Activated CD8-positive, alpha-beta memory T cell treated with anti-CD3 and anti-CD28 coated beads for 4 hours (primary cell): ENCODE data around the gene ZNF362.
"Not testable (repeated sequence)": the region's sequence is repeated elsewhere in the genome, so short reads cannot be mapped to it uniquely, and the experiment has no call there.

ENCODE experiments used
- DNase-seq, 2 donors: peaks; one replicate each; pipeline ENCODE4 v3.0.0-alpha.2; 2020; ENCODE audit warnings: low read depth in 2 of 2

ZNF362 gene, protein sequence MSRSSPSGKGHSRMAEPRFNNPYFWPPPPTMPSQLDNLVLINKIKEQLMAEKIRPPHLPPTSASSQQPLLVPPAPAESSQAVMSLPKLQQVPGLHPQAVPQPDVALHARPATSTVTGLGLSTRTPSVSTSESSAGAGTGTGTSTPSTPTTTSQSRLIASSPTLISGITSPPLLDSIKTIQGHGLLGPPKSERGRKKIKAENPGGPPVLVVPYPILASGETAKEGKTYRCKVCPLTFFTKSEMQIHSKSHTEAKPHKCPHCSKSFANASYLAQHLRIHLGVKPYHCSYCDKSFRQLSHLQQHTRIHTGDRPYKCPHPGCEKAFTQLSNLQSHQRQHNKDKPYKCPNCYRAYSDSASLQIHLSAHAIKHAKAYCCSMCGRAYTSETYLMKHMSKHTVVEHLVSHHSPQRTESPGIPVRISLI

DNA sequence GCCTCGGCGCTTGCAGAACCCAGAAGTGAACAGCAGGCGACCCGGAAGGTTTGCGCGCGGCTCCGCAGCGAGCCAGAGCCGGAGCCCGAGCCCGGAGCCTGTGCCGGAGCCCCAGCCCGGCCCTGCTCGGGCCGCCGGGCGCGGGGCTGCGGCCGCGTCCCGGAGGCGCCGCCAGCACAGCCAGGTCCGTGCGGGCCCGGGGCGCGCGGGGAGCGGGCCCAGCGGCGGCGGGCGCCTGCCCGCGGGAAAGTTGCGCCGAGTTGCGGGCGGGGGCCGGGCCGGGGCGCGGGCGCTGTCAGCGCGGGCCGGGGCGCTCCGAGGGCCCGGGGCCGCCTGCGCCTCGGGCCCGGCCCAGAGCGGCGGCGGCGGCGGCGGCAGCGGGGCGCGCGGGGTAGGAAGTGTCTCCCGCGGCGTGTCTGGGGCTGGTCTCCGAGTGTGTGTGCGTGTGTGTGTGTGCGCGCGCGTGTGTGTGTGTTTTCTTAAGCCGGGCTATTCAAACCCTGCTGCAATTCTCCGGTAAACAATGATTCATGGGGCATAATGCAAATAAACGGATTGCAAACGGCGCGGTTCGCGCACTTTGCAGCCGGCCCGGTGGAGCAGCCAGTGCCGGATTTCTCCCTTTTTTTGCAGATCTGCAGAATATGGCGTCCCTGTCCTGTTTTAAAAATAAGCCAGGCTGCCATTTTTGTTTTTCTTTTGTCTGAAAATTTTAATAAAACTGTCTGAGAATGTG is at the start of gene ZNF362:
TSS of gene ZNF362 (plus strand) at position 22 of the 736 bp plus-strand sequence. CDS start 14,083 bp downstream, outside the sequence.
- DNase-seq: peak; percentile 39 to 44

DNA sequence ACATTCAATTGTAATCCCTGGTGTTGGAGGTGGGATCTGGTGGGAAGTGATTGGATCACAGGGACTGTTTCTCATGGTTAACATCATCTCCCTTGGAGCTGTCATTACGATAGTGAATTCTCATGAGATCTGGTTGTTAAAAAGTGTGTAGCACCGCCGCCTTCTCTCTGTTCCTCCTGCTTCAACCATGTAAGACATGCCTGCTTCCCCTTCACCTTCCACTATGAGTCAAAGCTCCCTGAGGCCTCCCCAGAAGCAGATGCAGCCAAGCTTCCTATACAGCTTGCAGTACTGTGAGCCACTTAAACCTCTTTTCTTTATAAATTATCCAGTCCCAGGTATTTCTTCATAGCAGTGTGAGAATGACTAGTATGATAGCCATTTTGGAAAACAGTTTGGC is 44.3 kb upstream of the ZNF362 start:
- DNase-seq: no peak

DNA sequence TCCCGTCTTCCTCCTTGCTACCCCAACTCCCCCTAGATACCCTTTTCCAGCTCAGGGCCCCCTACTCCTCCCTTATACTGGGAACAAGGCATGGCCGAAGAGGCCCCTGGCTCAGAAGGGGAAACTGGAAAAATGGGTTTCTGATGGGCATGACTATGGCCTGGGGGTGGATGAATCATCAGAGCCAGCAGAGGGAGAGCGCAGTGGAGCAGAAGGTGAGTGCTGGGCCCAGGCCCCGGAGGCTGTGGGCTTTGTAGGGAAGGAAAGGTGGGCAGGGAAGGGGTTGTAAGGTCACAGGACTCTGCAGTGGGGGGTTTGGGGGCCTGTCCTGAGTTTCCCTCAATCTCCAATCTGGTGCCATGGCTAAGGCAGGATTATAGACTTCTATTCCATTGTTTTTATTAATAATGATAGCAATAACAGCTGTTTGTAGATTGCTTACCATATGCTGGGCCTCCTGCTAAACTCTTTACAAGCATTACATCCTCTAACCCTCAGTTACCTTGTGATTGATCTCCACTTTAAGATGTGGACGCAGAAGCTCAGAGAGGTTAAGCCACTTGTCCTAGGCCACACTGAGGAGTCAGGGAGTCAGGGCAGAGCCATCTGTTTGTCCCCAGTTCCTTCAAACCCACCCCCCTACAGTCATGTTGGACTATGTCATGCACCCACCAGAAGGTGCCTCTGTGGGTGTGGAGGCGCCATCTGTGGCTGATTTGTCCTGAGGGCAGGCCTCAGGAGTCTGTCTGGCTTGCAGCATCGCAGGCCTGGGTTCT is 36.2 kb upstream of the ZNF362 start:
- no peak for DNase-seq

DNA sequence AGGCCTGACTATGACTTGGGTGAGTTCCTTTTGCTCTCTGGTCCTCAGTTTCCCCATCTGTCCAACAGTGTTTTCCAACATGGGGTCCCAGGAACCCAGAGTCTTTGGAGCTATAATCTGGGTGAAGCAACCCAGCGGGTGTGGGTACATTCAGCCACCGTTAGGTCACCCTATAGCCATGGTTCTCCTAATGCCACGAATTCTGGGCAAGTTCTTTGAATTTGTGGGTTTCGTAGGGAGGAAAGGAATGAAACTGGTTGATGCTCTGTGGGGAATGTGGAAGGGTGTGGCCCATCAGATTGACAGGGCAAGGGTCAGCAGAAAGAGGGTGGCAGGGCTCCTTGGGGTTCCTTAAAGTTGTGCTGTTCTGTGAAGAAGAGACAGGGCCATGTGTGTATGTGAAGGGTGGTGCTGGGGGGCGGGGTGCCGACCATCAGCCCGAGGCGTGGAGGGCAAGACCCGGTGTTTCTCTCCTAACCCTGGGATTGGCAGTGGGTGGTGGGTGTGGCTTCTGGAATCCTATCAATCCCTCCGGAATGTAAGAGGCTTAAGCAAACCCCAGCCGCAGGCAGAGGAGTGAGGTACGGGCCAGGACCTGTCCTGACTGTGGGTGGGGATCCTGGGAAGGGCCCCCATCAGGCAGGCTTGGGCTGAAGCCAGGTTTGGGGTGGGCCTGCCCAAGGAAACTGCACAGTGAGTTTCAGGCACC is 35.5 kb upstream of the ZNF362 start:
- DNase-seq: no peak

DNA sequence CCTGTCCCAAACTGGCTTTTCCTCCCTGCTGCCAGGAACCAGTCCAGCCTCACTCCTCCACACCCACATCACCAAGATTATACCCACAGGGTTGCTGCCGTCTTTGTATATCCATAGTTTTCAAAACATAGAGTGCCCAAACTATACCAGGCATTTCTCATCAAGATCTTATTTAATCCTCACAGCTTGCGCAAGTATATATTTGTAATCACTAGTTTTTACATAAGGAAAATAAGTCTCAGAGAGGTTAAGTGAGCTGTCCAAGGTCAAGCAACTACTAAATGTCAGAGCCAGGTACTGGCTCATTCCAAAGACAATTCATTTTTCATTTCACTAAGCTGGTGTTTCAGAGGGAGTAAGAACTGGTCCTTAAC is 34.9 kb upstream of the ZNF362 start:
- no peak for DNase-seq

DNA sequence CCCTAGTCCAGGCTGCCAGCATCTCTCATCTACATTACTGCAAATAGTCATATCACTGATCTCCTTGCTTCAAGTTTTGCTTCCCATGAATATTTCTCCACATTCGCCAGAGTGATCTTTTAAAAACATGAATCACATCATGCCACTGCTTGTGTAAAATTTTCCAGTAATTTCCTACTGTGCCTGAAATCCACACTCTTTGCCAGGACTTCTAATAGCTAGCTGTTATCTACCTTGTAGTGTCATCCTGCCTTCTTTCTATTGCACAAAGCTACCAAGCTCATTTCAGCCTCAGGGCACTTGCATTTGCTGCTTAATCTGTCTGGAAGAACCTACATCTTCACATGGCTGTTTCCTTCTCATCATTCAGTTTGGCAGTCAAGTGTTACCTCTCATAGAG is 33.9 kb upstream of the ZNF362 start:
- DNase-seq: no peak

DNA sequence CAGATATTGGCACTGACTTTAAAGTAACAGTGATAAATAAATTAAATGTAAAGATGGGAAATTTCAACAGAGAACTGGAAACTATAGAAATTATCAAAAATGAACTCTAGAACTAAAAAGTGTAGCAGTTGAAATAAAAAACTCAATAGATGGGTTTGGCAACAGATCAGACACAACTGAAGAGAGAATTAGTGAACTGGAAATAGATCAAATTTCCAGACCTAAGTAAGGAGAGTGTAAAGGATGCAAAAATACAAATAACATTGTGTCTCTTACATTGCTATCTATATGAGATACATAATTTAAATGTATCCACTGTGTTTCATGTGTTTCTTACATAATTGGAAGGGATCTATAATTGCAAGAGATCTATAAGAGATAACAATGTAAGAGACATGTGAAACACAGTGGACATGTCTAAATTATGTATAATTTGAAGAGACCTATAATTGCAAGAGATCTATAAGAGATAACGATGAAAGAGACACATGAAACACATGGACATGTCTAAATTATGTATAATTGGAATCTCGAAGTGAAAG is 32.1 kb upstream of the ZNF362 start:
- no peak for DNase-seq

DNA sequence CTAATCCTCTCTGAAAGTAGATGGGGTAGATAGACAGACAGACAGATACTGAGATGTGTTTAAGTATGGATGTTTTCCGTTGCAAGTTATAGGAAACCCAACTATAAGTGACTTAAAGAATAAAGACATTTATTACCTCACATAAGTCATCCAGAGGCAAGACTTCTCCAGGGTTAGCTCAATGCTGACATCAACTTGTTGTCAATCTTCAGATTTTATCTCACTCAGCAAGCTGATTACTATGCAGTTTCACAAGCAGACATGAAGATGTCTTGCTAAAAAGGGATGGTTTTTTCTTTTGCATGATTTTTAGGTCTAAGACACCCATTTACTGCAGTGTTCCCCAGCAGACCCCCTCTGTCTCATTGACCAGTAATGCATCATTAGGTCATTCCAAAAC is 30.7 kb upstream of the ZNF362 start:
- no peak for DNase-seq

DNA sequence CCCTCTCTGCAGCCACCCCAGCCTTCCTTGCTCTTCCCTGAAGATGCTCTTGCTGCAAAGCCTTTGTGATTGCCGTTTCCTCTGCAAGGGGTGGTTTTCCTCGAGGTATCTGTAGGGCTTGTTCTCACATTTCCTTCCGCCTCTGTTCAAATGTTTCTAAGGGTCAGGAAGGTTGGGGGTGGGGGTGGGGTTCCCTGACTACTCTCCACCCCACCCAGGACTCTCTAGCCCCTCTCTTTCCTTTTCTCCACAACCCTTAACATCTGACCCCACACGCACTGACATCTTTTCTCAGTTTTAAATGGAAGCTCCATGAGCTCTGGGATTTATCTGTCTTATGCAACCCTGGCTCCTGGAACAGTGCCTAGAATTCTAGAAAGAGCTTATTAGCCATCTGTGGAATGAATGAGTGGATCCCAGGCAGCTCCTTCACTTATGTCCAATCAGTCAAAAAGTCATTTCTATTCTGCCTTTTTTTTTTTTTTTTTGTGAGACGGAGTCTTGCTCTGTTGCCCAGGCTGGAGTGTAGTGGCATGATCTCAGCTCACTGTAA is 27.3 kb upstream of the ZNF362 start:
- DNase-seq: no peak

DNA sequence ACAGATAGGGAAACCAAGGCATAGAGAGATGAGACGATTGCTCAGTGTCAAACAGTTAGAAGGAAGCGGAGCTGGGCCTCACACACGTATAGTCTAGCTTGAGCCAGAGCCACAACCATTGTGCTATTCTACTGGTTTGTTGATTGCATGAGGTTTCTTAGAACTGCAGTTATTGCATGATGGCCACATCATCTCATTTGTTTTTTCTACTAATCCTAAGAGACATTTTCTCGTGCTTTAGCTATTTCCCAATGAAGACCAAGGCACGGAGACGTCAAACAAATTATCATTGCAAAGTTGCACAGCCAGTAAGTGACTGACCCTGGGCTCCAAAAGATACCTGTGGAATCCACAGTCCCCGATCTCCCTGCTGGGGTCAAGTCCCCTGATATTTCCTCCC is 25.1 kb upstream of the ZNF362 start:
- DNase-seq: no peak

DNA sequence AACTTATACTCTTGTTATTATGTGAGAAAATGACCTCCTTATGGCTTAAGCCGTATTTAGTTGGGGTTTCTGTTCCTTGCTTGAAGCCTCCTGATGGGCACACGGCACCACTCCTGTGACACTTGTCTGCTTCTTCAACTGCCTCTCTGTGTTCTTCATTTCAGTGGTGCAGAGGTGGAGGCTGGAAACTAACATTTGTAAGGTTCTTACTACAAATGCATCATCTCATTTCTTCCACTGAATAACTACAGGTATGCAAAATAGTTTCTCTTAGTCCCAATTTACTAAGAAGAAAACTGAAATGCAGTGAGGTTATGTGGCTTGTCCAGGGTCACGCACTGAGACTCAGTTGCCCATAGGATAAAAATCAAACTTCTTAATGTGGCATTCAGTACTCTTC is 23.6 kb upstream of the ZNF362 start:
- no peak for DNase-seq

DNA sequence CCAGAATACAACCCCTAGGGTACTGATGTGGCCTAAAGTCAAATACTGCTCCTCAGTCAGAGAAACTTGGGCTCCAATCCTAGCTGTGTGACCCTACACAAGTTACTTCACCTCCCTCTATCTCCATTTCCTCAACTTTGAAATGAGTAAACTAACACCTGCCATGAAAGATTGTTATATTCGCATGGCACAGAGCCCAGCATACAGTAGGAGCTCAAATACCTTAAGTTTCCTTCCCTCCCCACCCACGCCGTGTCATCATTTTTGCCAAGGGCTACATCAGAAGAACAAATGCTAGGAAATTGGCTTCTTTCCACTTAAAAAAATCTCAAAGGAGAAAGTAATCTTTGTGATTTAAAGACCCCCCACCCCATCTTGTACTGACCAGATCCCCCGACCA is 22.2 kb upstream of the ZNF362 start:
- DNase-seq: no peak

DNA sequence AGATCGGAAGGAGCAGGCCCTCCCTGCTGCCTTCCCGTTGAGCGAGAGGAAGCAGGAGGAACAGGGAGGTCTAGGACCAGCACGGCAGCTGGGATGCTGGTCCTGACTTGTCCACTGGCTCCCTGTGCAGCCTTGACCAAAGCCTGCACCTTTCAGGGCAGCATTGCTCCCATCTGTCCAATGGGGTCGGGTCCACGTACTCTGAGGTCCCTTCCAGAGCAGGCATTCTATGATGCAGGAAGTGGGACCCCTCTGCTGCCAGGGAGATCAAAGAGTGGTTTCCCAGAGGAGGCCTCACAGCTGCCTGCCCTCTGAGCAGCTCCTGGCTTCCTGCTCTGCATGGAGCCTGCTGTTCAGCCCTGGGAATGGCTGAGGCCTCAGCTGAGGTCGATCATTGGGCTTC is 21.7 kb upstream of the ZNF362 start:
- no peak for DNase-seq

DNA sequence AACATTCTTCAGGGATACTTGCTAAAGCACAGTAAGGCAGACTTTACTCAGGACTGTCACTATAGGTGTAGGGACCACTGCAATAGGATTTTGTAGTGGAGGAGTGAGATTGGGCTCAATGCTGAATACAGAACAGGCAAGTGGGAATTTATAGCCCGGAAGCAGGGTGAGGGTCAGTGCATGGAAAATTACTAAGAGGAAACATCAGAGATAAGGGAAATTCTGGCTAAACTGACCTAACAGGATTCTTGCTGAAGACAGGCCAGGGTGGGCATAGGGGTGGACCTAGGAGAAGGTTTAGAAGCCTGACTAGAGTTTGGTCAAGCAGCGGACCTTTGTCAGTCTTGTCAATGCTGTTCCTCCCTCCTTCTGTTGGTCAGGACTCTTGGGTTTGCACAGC is 20.8 kb upstream of the ZNF362 start:
- no peak for DNase-seq

DNA sequence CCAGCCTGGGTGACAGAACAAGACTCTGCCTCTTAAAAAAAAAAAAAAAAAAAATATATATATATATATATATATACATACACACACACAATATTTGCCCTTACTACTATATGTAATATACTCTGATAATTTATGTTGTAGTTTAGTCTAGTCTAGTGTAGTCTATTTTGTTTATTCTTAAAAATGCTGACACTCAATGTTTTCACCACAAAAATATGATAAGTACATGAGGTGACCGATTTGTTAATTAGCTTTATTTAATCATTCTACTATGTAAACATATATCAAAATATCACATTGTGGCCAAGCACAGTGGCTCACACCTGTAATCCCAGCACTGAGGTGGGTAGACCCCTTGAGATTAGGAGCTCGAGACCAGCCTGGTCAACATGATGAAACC is 19.8 kb upstream of the ZNF362 start:
- DNase-seq: no peak

DNA sequence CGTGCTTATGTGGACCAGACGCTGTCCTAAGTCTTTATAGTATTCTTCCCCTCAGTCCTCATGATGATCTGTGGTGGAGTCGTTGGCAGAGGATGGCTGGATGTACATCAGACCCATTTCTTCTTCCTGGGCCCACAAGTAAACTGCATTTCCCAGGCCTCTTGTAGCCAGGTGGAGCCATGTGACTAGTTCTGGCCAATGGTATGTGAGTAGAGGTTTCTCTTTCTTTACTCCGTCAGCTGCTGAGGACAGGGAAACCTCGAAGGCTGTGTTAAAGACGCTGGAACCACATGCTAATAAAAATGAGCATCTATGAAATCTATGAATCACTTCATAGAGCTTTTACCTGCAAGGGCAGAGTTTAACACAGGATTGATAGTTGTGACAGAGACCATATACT is 18.7 kb upstream of the ZNF362 start:
- no peak for DNase-seq

DNA sequence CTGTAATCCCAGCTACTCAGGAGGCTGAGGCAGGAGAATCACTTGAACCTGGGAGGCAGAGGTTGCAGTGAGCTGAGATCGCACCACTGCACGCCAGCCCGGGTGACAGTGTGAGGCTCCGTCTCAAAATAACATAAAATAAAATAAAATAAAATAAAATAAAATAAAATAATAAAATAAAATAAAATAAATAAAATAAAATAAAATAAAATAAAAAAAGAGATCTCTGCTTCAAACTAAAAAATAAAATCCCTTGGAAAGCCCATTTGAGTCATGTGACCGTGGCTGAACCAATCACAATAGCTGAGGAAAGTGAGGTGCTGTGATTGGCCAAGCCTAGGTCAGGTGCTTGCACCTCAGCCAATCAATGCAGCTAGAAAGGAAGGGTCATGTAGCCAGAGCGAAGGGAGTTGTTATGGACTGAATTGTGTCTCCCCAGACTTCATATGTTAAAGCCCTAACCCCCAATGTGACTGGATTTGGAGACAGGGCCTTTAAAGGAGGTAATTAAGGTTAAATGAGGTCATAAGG is 18.0 kb upstream of the ZNF362 start:
- DNase-seq: not testable (repeated sequence)

DNA sequence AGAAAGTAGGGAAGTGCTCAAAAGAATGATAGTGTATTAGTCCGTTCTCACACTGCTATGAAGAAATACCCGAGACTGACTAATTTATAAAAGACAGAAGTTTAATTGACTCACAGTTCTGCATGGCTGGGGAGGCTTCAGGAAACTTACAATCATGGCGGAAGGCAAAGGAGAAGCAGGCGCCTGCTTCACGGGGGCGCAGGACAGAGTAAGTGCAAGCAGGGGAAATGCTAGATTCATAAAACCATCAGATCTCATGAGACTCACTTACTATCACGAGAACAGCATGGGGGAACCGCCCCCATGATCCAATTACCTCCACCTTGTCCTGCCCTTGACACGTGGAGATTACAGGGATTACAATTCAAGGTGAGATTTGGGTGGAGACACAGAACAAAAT is 16.9 kb upstream of the ZNF362 start:
- not testable (repeated sequence) for DNase-seq

DNA sequence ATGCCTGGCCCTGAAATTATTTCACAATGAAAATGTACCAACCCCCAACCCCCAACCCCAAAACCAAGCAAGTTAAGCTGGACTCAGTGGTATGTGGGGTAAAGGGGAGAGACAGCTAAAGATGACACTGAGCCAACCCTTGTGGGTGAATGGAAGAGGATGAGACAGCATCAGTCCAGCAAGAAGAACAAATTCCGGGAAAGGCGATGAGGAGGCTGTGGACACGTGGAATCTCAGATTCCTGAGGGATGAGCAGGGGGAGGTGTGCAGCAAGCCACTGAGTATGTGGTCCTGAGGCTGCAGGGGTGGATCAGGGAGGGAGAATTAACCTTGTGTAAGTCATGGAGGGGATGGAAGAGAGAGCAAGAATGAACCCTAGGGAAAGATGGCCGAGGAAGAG is 14.4 kb upstream of the ZNF362 start:
- DNase-seq: no peak

DNA sequence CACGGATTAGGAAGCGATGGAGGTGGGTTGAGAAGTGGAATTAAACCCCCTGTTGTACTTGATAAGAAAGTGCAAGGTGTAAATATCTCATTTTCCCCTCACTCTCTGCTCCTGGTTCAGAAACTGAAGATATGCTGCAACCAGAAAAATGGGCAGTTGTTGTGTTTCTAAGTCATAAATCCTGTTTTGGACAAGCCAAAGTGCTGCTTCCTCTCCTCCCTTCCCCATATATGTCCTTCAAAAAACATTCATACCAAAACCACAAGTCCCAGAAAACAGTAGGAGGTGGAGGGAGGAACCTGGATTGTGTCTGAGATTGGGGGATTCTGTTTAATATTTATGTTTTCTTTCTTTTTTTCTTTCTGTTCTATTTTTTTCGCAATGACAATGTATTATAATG is 13.6 kb upstream of the ZNF362 start:
- no peak for DNase-seq
